Suppressor macrophage treated with lipopolysaccharide for 1 hour (primary cell): Measurements from ENCODE around the gene PI4KA.
A peak's percentile ranks its signal among the peaks of the same experiment; 100 is the strongest.

ENCODE experiments used
- DNase-seq, 3 donors: peaks; one replicate each; pipeline ENCODE4 v3.0.0-alpha.2; 2020 to 2022

Gene PI4KA

DNA sequence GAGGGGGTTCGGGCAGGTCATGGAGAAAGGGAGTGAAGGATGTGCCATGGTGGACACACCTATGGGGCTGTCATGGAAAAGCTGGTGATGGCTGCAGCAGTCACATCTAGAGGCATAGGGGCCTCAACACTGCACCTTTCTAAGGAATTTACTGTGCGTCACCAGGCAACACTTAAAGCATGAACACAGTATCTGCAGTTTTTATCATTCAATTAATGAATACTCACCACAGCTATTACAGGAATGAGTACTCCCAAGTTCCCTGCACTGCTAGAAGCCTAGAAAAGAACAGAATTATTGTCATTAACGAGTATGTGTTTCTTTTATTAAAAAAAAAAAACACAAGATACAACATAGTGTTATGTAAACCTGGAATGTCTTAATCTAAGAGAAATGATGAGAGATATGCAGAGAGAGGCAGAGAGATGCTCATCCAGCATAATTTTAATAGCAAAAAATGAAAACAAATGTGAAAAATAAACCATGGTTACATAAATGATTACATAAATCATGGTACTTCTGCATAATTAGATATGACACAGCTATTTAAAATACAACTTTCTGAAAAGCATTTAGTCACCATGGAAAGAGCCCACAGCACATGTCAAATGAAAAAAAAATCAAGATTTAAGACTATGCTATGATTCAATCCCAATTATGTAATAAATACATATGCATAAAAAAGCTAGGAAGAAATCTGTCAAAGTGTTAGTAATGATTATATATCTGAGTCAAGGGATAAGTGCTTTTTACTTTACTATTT, 65.5 kb downstream of the PI4KA start:
- DNase-seq = no peak

DNA sequence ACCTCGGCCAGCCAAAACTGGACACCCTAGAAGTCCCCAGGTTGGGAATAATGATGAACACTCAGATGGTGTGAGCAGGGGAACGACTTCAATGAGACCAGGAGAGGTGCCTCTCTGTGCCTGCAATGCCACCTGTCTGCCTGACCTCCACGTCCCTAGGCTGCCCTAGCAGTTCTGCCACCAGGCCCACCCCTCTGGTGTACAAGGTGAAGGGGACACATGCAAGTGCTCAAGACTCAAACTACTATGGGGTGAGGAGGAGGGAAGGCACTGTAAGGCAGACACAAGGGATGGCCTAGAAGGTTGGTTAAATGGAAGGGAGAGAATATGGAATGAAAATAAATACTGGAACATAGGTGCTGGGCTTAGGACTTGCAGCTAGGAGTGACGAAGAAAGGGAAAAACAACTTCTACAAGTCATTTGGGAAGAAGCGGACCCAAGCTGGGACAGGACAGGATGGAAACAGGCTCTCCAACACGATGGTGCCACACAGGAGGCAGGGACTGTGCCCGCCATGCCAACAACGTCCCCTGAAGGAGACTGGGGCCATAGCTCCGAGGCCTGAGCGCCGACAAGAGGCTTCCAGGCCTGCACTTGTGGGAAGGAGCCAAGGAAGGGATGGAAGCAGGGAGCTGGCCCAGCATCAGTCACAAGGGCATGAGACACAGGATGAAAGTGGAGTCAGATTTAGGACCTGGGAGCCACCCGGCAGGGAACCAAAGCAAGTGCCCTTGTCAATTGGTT, 66.2 kb downstream of the PI4KA start:
- no peak for DNase-seq

DNA sequence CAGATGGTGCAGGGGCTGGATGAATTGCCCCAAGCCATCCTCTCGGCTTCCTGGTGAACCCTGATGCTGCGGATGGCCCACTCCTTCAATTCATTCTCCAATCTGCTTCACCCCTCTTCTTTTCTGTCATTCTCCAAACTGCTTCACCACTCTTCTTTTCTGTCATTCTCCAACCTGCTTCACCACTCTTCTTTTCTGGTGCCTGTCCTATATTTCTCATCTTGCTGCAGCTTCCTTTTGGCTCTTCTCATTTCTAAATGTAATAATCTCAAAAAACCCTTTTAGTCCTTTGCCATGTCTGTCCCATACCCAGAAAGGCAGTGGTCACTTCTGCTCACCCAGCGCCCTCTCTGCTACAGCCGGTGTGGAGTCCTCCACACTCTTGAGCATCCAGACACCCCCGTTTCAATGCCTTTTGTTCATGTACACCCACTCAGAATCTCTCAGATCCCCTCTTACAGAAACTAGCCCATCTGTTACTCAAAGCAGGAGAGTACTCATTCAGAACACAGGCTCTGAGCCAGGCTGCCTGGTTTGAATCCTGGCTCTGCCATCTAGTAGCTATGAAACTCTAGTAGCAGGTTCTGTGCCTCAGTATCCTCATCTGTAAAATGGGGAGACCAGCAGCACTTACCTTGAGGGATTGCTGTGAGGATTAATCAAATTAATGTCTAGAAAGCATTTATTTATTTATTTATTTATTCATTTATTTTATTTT, 69.8 kb downstream of the PI4KA start:
- DNase-seq = no peak

DNA sequence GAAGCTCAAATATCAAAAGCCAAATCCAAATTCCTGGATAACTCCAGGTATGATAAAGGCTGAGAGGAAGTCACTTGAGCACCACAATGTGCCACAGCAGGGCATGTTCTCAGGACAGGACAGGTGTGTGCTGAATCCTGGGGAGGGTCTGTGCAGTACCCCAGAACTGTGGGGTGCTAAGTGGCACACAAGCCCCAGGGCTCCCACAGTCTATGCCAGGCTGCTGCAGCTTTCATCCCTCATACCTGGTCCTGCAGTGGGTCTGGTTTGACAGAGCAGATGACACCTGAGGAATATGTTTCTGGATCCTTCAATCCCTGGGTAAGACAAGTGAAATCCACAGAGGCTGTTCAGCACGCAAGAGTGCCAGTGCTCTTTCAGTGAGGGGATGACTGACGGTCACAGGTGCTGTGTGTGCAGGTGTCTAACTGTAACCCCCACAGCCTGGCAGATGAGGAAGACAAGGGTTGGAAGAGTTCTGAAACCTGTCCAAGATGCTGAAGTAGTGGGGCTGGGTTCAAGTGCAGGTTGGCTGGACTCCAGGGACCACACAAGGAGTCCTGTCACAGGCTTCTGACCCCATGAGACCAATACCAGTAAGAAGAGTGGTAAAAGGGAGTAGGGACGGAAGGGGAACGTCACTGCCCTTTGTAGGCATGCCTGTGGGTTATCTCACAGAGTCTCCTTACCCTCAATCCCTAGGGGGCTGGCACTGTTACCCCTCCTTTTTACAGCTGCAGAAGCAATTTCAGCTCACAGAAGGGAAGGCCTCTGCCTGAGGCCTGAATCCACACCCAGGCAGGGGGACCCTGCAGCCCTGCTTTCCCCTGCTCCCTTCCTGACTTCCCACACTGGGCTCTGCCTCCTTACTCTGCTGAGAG, 70.6 kb downstream of the PI4KA start:
- no peak for DNase-seq

DNA sequence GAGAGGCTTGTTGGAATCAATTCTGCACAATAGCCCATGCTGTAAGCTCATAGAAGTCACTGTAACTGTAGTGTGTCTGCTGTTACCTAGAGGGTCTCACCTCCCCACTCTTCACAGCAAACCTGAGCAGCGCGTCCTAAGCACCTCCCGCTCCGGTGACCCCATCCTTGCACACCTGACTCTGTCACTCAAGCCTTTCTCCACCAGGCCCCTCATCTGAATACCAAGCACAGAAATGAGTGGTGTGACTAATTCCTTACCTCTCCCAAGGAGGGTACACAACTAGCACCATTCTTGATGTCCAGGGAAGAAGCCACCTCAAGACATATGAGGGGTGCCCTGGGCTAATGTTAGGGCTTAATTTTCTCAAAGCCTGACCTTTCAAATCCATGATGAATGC, 71.4 kb downstream of the PI4KA start:
- DNase-seq = no peak

DNA sequence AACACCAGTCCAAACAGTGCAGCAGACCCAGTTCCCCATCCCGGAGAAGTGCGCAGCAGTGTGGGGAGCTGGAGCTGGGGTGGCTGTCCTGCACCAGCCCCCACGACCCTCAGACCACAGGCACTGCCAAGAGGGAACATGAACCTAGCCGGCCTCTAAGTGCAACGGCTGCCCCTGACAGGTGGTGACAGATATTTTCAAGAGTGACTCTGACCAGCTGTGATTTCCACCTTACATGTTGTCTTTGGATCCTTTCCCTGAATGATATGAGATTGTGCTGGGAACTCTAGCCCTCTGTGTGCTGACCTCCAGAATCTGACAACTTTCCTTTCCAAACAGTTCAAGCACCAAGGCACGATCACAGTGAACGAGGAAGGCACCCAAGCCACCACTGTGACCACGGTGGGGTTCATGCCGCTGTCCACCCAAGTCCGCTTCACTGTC, 72.1 kb downstream of the PI4KA start:
- no peak for DNase-seq

DNA sequence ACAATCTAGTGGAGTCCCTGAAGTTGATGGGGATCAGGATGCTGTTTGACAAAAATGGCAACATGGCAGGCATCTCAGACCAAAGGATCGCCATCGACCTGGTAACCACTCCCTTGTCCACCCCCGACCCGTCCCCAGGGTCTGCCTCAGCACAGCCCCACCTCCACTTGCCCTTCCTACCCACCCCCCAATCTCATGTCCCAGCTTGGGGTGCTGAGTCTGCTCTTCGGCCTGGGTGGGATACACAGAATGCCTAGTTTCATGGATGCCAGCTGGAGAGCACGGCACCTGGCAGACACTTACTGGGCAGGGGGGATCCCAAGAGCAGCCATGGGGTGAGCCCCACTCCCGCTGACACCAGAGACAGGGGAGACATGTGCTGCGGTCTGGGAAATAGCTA, 72.6 kb downstream of the PI4KA start:
- DNase-seq = no peak

DNA sequence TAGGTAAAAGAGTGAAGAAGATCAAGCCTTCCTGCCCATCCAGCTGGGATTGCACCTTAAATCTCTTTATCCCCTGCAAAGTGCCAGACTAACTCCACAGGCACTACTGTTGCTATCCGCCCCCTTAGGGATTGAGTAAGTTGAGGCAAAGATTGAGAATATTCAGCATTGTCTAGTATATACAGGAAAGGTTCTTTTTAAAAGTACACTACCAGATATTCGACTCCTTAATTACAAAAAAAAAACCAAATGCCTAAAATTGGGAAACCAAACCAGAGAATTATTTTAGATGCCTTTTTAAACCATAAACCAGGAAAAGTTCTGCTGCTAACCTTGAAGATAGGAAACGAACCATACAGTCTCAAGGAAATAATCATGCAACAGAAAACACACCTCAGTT, 73.2 kb downstream of the PI4KA start:
- DNase-seq = no peak

DNA sequence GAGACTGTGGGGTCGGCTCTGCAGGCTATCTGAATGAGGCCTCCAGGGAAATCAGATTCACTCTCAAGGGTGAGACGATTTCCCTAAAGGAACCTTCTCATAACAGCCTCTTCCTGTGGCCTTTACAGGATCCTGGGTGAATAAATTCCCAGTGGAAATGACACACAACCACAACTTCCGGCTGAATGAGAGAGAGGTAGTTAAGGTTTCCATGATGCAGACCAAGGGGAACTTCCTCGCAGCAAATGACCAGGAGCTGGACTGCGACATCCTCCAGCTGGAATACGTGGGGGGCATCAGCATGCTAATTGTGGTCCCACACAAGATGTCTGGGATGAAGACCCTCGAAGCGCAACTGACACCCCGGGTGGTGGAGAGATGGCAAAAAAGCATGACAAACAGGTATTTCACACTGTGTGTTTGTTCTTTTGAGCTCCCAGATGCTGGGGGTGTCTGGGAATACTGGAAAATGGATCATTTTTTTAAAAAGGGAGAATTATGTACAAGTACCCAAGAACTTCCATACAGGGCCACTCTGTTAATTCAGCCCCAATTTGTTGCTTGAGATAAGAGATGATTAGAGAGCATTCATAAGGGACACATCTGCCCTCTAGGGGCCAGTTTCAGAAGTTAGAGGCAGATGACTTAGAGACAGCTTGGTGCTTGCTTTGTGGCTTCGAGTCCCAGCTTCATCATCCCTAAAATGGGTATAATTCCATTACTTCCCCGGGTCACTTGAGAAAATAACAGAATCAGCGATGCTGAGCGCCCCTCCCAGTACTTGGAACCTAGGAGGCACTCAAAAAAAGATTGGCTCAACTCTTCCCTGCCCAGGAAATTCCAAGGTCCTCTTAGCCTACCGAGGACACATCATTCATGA, 74.5 kb downstream of the PI4KA start:
- peak; percentile 67 to 73 (median 70) for DNase-seq

DNA sequence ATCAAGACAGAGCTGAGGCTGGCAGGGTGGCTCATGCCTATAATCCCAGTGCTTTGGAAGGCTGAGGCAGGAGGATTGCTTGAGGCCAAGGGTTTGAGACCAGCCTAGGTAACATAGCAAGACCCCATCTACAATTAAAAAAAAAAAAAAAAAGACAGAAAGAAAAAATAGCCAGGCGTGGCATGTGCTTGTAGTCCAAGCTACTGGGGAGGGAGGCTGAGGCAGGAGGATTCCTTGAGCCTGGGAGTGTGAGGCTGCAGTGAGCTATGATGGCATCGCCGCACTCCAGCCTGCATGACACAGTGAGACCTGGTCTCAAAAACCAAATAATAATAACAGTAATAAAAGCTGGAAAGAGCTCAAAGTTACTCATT, 75.3 kb downstream of the PI4KA start:
- DNase-seq = no peak

DNA sequence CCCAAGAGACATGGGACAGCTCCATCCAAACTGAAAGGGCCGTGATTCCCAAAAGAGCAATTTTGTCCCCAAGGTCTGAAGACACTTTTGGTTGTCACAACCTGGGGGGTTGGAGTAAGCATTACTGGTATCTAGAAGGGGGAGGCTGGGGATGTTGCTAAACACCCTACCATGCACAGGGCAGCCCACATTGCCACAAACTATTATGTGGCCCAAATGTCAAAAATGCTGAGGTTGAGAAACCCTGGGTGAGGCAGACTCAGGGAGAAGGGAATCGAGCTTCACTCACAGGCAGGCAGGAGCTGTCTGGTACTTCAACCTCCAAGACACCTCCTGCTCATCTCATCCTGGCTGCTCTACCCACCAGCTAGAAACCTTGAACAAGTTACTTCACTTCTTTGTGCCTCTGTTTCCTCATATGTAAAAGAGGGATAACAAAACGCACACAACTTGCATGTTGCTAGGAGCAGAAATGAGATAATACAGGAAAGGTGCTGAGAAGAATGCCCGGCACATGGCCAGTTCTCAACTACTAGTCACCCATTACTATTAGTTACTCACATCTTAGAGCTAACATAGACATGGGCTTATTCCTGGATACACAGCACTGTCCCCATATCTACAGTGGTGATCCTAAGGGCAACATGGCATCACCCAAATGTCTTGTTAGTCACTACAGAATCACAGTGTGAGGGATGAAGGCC, 75.9 kb downstream of the PI4KA start:
- DNase-seq = peak in 1 of 3 donors; percentile 23

DNA sequence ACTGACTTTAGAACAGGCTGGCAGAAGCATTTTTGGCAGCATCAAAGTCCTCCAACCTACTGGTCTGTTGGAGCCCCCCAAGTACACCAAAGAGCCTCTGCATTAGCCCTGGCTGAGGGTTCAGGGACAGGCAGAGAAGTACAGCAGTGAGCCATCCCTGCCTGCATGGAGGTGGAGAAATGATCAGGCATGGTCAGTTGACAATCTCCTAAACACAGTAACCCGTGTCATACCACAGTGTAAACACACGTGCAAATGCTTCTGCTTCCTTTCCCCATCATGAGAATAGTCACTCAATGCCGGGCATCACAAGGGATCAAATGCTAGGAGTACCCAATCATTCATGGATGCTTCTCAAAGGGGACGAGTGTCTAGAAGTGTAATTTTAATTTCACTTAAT, 76.5 kb downstream of the PI4KA start:
- no peak for DNase-seq

DNA sequence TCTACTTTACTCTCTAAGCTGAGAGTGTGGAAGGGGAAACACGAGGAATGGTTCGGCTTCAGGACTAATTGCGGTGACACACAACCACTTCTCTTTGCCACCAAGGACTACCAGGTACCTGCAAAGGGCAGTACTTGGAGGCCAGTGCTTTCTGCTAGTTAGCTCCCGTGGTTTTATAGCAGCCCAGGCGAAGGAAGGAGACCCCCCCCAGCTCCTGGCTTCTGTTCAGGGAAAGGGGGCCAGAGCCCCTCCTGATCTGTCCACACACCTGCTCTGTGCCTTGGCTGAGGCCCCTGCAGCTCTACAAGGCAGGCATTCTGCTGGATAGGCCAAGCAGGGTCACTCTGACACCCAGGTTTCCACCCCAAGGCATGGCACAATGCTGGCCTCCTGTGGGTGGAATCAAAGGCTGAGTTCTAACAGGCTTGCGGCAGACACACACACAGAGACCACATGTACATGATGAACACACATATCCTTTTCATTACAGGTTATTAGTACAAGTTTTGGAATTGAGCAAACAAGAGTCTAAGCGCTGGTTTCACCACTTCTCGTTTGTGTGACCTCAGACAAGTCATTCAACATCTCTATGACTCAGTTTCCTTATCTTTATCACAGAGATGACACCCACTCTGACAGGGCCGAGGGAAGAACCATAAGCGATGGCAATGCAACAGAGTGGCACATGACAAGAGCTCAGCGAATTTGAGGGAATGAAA, 77.2 kb downstream of the PI4KA start:
- peak; percentile 71 to 78 (median 72) for DNase-seq

DNA sequence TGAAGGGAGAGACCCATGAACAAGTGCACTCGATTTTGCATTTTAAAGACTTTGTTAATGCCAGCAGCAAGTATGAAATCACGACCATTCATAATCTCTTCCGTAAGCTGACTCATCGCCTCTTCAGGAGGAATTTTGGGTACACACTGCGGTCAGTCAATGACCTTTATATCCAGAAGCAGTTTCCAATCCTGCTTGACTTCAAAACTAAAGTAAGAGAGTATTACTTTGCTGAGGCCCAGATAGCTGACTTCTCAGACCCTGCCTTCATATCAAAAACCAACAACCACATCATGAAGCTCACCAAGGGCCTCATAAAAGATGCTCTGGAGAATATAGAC, 78.8 kb downstream of the PI4KA start:
- no peak for DNase-seq

DNA sequence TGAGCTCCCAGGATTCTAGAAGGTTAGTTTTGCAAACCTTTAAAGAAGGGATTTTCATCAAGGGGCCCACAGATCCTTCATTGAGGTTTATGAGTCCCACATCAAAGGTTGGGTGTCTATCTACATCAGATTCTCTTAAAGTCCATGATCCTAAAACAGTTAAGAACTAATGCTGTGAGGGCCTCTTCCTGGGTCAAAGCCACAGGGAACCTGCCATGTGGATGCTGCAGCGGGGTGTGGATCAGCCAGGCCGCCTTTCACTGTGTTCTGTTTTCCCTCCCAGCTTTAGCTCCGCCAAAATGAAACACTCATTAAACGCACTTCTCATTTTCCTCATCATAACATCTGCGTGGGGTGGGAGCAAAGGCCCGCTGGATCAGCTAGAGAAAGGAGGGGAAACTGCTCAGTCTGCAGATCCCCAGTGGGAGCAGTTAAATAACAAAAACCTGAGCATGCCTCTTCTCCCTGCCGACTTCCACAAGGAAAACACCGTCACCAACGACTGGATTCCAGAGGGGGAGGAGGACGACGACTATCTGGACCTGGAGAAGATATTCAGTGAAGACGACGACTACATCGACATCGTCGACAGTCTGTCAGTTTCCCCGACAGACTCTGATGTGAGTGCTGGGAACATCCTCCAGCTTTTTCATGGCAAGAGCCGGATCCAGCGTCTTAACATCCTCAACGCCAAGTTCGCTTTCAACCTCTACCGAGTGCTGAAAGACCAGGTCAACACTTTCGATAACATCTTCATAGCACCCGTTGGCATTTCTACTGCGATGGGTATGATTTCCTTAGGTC, 79.4 kb downstream of the PI4KA start:
- DNase-seq = no peak

DNA sequence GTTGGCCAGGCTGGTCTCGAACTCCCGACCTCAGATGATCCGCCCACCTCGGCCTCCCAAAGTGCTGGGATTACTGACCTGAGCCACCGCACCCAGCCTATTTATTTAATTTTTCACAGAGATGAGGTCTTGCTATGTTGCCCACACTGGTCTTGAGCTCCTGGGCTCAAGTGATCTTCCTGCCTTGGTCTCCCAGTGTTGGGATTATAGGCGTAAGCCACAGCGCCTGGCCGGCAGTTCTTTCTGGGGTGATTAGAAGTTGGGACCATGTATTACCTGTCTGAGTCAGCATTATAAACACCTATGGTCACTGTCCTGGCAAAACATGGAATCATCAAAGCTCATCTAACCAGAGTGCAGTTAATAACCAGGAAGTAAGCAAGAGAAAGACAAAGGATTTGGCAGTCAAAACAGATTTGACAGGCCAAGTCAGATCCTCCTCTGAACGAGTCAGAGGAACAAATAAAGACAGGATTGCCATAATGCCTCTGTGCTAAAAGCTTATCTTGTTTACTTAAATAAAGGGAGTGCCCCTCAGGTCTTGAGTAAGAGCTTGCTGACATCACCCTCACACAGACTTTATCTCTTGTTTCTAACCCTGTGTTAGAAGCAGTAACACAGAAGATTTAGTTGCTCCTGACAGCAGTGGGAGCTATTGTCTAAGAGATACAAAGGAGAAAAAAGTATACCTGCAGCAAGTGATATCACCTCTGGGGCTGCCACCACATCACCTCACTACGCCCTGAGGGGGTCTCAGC, 81.0 kb downstream of the PI4KA start:
- DNase-seq = peak; percentile 31 to 63 (median 52)

DNA sequence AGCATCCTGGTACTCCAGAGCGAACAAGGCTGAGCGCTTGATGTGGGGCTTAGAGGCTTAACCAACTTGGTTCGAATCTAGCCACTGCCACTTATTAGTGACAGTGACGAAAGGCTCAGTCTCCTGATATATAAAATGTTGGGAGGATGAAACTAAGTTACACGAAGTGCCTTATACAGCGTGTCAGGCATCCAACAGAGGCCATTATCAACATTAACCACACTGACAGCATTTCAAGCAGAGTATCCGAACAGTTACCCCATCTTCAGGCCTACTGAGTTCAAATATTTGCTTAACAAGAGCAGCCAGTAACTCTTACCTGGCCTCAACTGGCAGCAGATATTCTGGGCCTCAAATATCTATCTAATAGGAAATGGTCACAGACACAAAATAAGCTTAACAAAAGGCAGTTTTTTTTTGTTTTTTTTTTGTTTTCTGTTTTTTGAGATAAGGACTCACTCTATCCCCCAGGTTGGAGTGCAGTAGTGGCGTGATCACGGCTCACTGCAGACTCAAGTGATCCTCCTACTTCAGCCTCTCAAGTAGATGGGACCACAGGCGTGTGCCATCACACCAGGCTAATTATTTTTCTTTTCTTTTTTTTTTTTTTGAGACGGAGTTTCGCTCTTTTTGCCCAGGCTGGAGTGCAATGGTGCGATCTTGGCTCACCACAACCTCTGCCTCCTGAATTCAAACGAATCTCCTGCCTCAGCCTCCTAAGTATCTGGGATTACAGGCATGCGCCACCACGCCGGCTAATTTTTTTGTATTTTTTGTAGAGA, 81.8 kb downstream of the PI4KA start:
- no peak for DNase-seq

DNA sequence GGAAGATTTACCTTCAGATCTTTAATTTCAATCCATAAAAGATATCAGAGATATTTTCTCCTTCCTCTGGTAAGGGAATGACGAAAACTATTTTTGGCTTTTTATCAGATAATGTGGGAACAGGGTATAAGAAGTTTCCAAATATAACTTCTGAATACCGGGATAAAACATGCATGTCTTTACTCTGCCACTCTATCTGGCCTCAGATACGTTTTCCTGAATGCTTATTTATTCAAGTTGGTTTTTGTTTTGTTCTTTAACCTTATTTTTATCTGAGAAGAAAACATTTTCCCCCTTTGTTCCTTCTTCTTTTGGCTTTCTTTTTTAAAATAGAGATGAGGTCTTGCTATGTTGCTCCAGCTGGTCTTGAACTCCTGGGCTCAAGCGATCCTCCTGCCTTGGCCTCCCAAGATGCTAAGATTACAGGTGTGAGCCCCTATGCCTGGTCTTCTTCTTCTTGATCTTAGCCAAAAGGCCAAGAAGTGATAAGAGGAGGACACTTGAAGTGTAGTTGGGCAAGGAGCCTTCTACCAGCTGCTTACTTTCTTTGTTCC, 83.2 kb downstream of the PI4KA start:
- no peak for DNase-seq
